CD1c-positive myeloid dendritic cell (primary cell): ENCODE data around the gene AURKB.

Source experiments
- DNase-seq: peaks from one replicate; pipeline ENCODE4 v3.0.0-alpha.2; 2016; ENCODE audit errors: extremely low spot score

Gene AURKB

DNA sequence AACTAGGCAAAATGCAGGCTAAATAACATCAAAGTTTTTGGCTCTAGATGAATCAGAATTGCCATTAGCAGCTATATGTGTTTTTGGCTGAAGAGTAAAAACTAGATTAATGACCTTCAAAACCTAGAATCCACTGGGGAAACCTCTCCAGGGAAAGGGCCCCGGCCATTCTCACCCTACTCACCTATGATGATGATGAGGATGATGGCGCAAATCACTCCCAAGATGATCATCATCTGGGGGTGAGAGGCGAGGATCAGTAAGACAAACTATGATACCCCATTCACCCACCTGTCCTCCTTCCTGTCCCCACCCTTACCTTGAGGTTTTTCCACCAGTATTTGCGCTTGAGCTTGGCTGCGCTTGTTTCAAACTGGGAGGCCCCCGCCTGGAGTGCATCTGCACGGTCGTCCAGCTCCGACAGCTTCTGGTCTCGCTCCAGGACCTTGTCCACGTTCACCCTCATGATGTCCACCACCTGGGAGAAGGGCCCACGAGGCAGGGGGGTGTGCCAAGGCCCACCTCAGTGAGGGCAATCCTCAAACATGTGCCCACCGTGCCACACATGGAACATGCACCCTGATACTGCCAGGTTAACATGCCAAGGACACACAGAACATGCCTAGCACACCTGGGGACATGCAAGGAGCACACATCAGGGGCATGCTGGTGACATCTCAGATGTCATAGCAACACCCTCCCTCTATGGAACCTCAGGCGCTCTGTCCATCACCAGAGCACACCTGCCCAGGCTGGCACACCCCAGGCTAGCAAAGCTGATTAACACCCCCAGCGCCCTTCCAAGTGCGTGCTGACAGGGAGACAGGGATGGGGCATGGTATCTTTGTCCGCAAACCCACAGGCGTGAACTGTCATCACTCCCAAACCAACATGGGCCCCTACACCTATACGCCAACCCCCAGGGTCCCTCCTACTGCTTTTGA is 48.8 kb downstream of the AURKB start:
- no peak for DNase-seq

- no peak for DNase-seq
Measured at GRCh38 chr17:8160741-8161221, 49.6 kb downstream of the AURKB start.

DNA sequence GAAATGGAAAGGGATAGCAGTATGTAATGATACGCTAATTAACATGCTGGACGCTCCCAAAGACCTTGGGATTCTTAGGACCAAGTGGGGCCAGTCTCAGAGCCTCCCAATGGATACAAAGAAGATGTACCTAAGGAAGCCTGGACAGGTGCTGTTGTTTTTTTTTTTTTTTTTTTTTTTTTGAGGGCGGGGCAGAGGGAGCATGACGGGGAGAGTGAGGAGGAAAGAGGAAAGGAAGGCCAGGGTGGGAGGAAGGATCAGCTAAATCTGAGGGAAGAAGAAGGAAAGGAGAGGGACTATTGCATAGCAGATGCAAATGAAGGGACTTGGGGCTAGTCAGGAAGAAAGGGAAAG is 50.2 kb downstream of the AURKB start:
- DNase-seq = no peak

- DNase-seq = no peak
Measured at GRCh38 chr17:8159459-8160223, 50.7 kb downstream of the AURKB start.

- no peak for DNase-seq
Measured at GRCh38 chr17:8159032-8159400, 51.4 kb downstream of the AURKB start.

DNA sequence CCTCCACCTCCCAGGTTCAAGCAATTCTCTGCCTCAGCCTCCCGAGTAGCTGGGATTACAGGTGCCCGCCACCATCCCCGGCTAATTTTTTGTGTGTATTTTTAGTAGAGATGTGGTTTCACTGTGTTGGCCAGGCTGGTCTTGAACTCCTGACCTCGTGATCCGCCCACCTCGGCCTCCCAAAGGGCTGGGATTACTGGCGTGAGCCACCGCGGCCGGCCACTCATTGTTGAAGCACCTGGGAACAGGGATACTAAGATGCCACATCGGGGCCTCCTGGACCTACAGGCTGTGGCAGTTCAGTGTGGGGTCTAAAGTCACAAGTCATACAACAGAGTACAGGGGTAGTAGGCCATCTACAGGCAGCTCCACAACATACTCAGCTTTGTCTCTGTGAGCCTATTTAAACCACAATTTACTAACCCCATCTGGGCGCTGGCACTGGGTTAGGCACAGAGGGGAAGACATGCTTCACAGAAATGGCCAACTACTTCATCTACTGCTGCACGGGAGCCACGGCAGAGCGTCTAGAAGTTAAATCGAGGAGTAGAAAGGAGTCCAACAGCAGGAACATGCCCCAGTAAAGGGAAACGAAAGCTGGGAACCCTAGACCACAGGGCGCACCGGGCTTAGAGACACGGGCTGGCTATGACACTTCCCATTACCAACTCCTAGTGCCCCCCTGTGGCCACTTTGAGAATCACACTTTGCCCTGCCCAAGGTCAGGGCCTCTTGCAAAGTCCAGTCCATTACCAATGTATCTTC is 51.9 kb downstream of the AURKB start:
- peak; percentile 97 for DNase-seq

DNA sequence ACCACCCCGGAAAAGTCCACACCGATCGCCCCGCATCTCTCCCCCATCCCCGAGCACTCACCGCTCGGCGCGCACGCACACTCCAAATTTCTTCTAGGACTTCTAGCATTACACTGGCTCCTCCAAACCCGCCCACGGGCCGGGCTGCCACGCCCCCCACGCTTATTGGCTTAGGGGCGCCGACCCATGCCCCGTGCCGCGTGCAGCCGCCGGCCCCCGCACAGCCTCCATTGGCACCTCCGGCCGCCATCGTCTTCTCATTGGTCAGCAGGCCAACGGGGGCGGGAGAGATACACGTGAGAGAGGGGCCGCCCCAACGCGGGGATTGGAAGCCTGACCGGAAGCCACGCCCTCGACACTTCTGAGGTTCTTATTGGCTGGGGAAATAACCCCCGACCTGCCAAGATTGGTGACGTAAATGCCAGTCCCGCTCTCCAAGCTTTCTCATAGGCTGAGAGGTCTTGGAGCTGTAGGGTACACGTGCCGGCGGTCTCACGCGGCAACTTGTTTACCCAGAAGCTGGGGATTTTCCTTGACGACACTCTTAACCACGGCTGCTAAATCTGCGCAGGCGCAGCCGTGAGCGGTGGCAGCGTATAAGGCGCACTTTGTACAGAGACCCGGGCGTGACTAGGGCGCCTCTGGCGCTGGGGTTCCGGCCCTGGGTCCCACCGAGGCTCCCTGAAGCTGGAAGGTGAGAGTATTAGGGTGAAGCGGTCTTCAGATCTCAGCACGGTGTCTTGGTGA is 54.0 kb downstream of the AURKB start:
- peak; percentile 100 for DNase-seq

- DNase-seq = no peak
Measured at GRCh38 chr17:8155996-8156245, 54.5 kb downstream of the AURKB start.

- no peak for DNase-seq
Measured at GRCh38 chr17:8155231-8155995, 55.0 kb downstream of the AURKB start.
